Urinary bladder (tissue), 4 donors: ENCODE measurements around the gene TMEM106A. TPM values are rescaled to one million over a fixed set of nuclear protein-coding genes. Genes with fewer than 3 reads are reported as not detected.
"Not testable (repeated sequence)": the region's sequence is repeated elsewhere in the genome, so short reads cannot be mapped to it uniquely, and the experiment has no call there.

Experiments used
- DNase-seq: peaks from one replicate; pipeline ENCODE4 v3.0.0-alpha.2; 2015; ENCODE audit errors: extremely low spot score
- H3K27ac ChIP-seq: one replicate; pipeline ENCODE4 v1.5.1; 2013; ENCODE audit warnings: low read depth, mild to moderate bottlenecking, moderate library complexity
- H3K36me3 ChIP-seq: one replicate; pipeline ENCODE4 v1.6.1; 2013; ENCODE audit warnings: mild to moderate bottlenecking, moderate library complexity; ENCODE audit not compliant: insufficient read depth
- H3K4me1 ChIP-seq: one replicate; pipeline ENCODE4 v1.6.1; 2013; ENCODE audit warnings: mild to moderate bottlenecking, moderate library complexity; ENCODE audit not compliant: insufficient read depth
- H3K4me3 ChIP-seq: one replicate; pipeline ENCODE4 v1.5.1; 2013; ENCODE audit warnings: low read depth, low read length
- WGBS: extraction: QIAGEN DNeasy Blood & Tissue Kit; methylation state at CpG from one replicate; pipeline ENCODE4 v1.1.7; 2013; 5-methylcytosine and 5-hydroxymethylcytosine counted together
- polyA plus RNA-seq: library from polyadenylated mRNA; stranded (reverse); fragments of 200-250 nt; gene quantifications from one replicate; pipeline ENCODE4 v1.2.3, GENCODE V29; 2013
- total RNA-seq: library from RNA; depleted of rRNA; stranded (reverse); fragments of >200 nt; gene quantifications from one replicate; pipeline ENCODE4 v1.2.3, GENCODE V29; 2014
- donor health status: healthy with polysubstance abuse.
- donor health status: healthy.

The TMEM106A gene
- total and polyA plus RNA-seq, 2 donors, result 4.4 to 10.7 TPM

GRCh38 chr17:43199633-43200032 is 12.0 kb upstream of the TMEM106A start:
- Histone ChIP-seq H3K36me3 (peaks cover 26% of the 10 kb centered on the region), H3K27ac (no peak overlapping the region), H3K4me3 (no peak overlapping the region), H3K4me1 (no peaks in the 10 kb centered on the region)
- DNase-seq, result no peak
- WGBS, result 90% methylated on average over 2 of the region's 2 CpGs

- DNase-seq, result no peak
- Histone ChIP-seq H3K27ac (no peak overlapping the region), H3K4me3 (no peak overlapping the region), H3K36me3 (peaks cover 26% of the 10 kb centered on the region), H3K4me1 (no peaks in the 10 kb centered on the region)
- WGBS, result 92% methylated on average over 4 of the region's 4 CpGs
These were observed 11.5 kb upstream of the TMEM106A start for GRCh38 chr17:43200127-43200526.

- H3K4me3 ChIP-seq, H3K4me1 ChIP-seq, DNase-seq, H3K27ac ChIP-seq: not testable (repeated sequence)
- WGBS, result 97% methylated on average over 3 of the region's 3 CpGs
- peaks cover 26% of the 10 kb centered on the region for H3K36me3 ChIP-seq
These were observed 8.7 kb upstream of the TMEM106A start for GRCh38 chr17:43203013-43203412.

- H3K36me3 ChIP-seq, result peaks cover 11% of the 10 kb centered on the region
- H3K4me1 ChIP-seq, result no peaks in the 10 kb centered on the region
- no peak overlapping the region for H3K4me3 ChIP-seq
- no peak for DNase-seq
- WGBS, result 76% methylated on average over 3 of the region's 3 CpGs
- peak overlapping the region; percentile 29 for H3K27ac ChIP-seq
These were observed 1.1 kb upstream of the TMEM106A start for GRCh38 chr17:43210576-43210975.

GRCh38 chr17:43211123-43211479 is 574 bp upstream of the TMEM106A start:
- 16% methylated on average over 2 of the region's 2 CpGs for WGBS
- Histone ChIP-seq H3K4me3 (peak overlapping the region; percentile 42), H3K4me1 (no peaks in the 10 kb centered on the region), H3K27ac (peak overlapping the region; percentile 48), H3K36me3 (peaks cover 11% of the 10 kb centered on the region)
- no peak for DNase-seq

GRCh38 chr17:43212641-43213490 is 1.2 kb downstream of the TMEM106A start:
- H3K36me3 ChIP-seq, result peaks cover 5% of the 10 kb centered on the region
- no peak for DNase-seq
- peak overlapping the region; percentile 42 for H3K4me3 ChIP-seq
- 60% methylated on average over 7 of the region's 7 CpGs for WGBS
- H3K27ac ChIP-seq, result no peak overlapping the region
- H3K4me1 ChIP-seq, result no peaks in the 10 kb centered on the region

GRCh38 chr17:43213545-43213944 is 1.9 kb downstream of the TMEM106A start:
- Histone ChIP-seq H3K36me3 (peaks cover 4% of the 10 kb centered on the region), H3K27ac (no peak overlapping the region), H3K4me1 (no peaks in the 10 kb centered on the region), H3K4me3 (no peak overlapping the region)
- WGBS, result 94% methylated on average over 2 of the region's 2 CpGs
- no peak for DNase-seq

GRCh38 chr17:43215341-43215740 is 3.7 kb downstream of the TMEM106A start:
- Histone ChIP-seq H3K4me1 (no peaks in the 10 kb centered on the region), H3K4me3 (no peak overlapping the region), H3K27ac (no peak overlapping the region), H3K36me3 (no peaks in the 10 kb centered on the region)
- DNase-seq, result no peak
- WGBS, result 94% methylated on average over 3 of the region's 3 CpGs

GRCh38 chr17:43216369-43216761 is 4.7 kb downstream of the TMEM106A start:
- no peaks in the 10 kb centered on the region for H3K4me1 ChIP-seq
- no peaks in the 10 kb centered on the region for H3K36me3 ChIP-seq
- 89% methylated on average over 4 of the region's 4 CpGs for WGBS
- no peak overlapping the region for H3K4me3 ChIP-seq
- H3K27ac ChIP-seq, result no peak overlapping the region
- DNase-seq, result no peak

- WGBS, result 87% methylated on average over 4 of the region's 4 CpGs
- DNase-seq, result no peak
- H3K36me3 ChIP-seq, result no peaks in the 10 kb centered on the region
These were observed 5.3 kb downstream of the TMEM106A start for GRCh38 chr17:43216762-43217613.

GRCh38 chr17:43217614-43218087 is 6.0 kb downstream of the TMEM106A start:
- DNase-seq, result no peak
- Histone ChIP-seq H3K4me3 (no peak overlapping the region), H3K4me1 (peaks cover 1% of the 10 kb centered on the region), H3K36me3 (no peaks in the 10 kb centered on the region), H3K27ac (no peak overlapping the region)
- WGBS, result 95% methylated on average over 2 of the region's 2 CpGs

More at GRCh38 chr17:43216762-43217613, 5.3 kb downstream of the TMEM106A start:
- Histone ChIP-seq H3K27ac (no peak overlapping the region), H3K4me3 (no peak overlapping the region), H3K4me1 (peaks cover under 1% of the 10 kb centered on the region)

GRCh38 chr17:43219001-43219400 is 7.3 kb downstream of the TMEM106A start:
- H3K4me1 ChIP-seq, result peaks cover 1% of the 10 kb centered on the region
- WGBS, result 90% methylated on average over 2 of the region's 2 CpGs
- no peak for DNase-seq
- H3K36me3 ChIP-seq, result no peaks in the 10 kb centered on the region
- no peak overlapping the region for H3K27ac ChIP-seq
- H3K4me3 ChIP-seq, result no peak overlapping the region

GRCh38 chr17:43219746-43220380 is 8.2 kb downstream of the TMEM106A start:
- Histone ChIP-seq H3K4me3 (no peak overlapping the region), H3K4me1 (peaks cover 1% of the 10 kb centered on the region), H3K27ac (no peak overlapping the region), H3K36me3 (no peaks in the 10 kb centered on the region)
- 65% methylated on average over 8 of the region's 8 CpGs for WGBS
- DNase-seq, result no peak
